ENCODE measurements around the gene UBE2J2. TPM values are rescaled to one million over a fixed set of nuclear protein-coding genes. Genes with fewer than 3 reads are reported as not detected.

Gene UBE2J2
- total and polyA plus RNA-seq, 4 donors: 36.0 to 57.4 (median 47.1) TPM

- no peak for DNase-seq
- H3K4me3 ChIP-seq: no peak overlapping the region
- H3K36me3 ChIP-seq (ENCODE audit: control insufficient read depth in 4 of 4, insufficient read depth in 4 of 4, low read length in 4 of 4): no peaks in the 10 kb centered on the region
- peaks cover 6 to 32% (median 24%) of the 10 kb centered on the region in 3 donors for H3K27me3 ChIP-seq (ENCODE audit: control insufficient read depth in 3 of 3, insufficient read depth in 3 of 3, low read length in 2 of 3)
- no peak overlapping the region for H3K27ac ChIP-seq (ENCODE audit: low read depth in 1 of 2, low read length in 1 of 2)
- no peak overlapping the region for H3K9ac ChIP-seq (ENCODE audit: insufficient read depth in 1 of 2, low read length in 2 of 2)
- TF ChIP-seq, protein P1, sequence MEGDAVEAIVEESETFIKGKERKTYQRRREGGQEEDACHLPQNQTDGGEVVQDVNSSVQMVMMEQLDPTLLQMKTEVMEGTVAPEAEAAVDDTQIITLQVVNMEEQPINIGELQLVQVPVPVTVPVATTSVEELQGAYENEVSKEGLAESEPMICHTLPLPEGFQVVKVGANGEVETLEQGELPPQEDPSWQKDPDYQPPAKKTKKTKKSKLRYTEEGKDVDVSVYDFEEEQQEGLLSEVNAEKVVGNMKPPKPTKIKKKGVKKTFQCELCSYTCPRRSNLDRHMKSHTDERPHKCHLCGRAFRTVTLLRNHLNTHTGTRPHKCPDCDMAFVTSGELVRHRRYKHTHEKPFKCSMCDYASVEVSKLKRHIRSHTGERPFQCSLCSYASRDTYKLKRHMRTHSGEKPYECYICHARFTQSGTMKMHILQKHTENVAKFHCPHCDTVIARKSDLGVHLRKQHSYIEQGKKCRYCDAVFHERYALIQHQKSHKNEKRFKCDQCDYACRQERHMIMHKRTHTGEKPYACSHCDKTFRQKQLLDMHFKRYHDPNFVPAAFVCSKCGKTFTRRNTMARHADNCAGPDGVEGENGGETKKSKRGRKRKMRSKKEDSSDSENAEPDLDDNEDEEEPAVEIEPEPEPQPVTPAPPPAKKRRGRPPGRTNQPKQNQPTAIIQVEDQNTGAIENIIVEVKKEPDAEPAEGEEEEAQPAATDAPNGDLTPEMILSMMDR (IDR thresholded peaks at IDR 0.05; ENCODE audit: control extremely low read depth, extremely low read depth): no peak
- H3K4me1 ChIP-seq (ENCODE audit: control insufficient read depth in 5 of 5, insufficient read depth in 5 of 5, low read length in 5 of 5): peaks cover 0 to 5% (median 0%) of the 10 kb centered on the region in 5 donors
- peaks cover 0 to 7% (median 0%) of the 10 kb centered on the region in 4 donors for H3K9me3 ChIP-seq (ENCODE audit: control insufficient read depth in 4 of 4, insufficient read depth in 3 of 4, low read length in 3 of 4)
- 92% methylated on average over 41 of the region's 41 CpGs for WGBS, 2 donors
- no peak for ATAC-seq (ENCODE audit: insufficient read depth, low FRiP score)
Observed at GRCh38 chr1:1242461-1243265, 31.0 kb downstream of the UBE2J2 start.

GRCh38 chr1:1241588-1242219 lies 31.9 kb downstream of the UBE2J2 start:
- H3K27me3 ChIP-seq (ENCODE audit: control insufficient read depth in 3 of 3, insufficient read depth in 3 of 3, low read length in 2 of 3): peaks cover 0 to 33% (median 14%) of the 10 kb centered on the region in 3 donors
- DNase-seq (no peak), ATAC-seq (ENCODE audit: insufficient read depth, low FRiP score) (no peak)
- H3K4me1 ChIP-seq (ENCODE audit: control insufficient read depth in 5 of 5, insufficient read depth in 5 of 5, low read length in 5 of 5): peaks cover 0 to 11% (median 0%) of the 10 kb centered on the region in 5 donors
- WGBS, 2 donors: 91 to 92% methylated on average over 26 of the region's 26 CpGs
- TF ChIP-seq, protein P1 (IDR thresholded peaks at IDR 0.05; ENCODE audit: control extremely low read depth, extremely low read depth): no peak
- peaks cover 0 to 6% (median 0%) of the 10 kb centered on the region in 4 donors for H3K9me3 ChIP-seq (ENCODE audit: control insufficient read depth in 4 of 4, insufficient read depth in 3 of 4, low read length in 3 of 4)
- no peak overlapping the region for H3K27ac ChIP-seq (ENCODE audit: low read depth in 1 of 2, low read length in 1 of 2)
- H3K4me3 ChIP-seq: no peak overlapping the region
- H3K9ac ChIP-seq (ENCODE audit: insufficient read depth in 1 of 2, low read length in 2 of 2): no peak overlapping the region
- no peaks in the 10 kb centered on the region for H3K36me3 ChIP-seq (ENCODE audit: control insufficient read depth in 4 of 4, insufficient read depth in 4 of 4, low read length in 4 of 4)

DNA sequence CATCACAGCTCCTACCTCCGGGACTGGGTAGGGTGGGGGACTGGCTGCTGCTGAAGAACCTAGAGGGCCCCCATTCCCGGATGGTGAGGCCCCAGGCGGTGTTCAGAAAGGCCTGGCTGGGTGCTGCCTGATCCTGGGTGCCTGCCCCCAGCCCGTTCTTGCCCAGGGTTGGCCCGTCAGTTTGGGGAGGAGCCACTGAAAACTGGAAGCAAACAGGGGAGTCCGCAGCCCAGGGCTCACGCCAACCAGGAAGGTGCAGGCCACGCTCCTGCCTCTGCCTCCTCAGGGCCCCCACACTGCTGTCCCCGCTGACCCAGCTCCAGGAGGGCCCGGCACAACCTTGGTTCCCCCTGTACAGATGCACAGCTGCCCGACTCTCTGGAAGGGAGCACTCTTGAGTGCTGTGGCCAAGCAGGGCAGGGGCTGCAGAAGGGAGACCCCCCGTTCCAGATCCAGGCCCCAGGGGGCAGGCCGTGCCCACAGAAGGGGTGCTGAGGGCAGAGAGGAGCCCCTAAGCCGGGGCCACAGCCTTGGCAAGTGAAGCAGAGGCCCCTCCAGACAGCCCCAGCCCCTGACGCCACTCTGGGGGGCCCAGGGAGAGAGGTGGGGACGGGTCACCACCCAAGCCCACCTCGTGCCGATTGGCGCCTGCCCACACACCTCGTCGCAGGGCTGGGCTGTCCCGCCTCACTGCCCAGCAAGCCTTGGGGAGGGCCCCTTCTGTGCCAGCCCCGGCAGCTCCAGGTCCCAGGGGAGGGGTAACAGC lies 32.6 kb downstream of the UBE2J2 start:
- Histone ChIP-seq H3K9ac (ENCODE audit: insufficient read depth in 1 of 2, low read length in 2 of 2) (no peak overlapping the region), H3K4me3 (no peak overlapping the region), H3K9me3 (ENCODE audit: control insufficient read depth in 4 of 4, insufficient read depth in 3 of 4, low read length in 3 of 4) (peaks cover 0 to 6% (median 0%) of the 10 kb centered on the region in 4 donors), H3K27me3 (ENCODE audit: control insufficient read depth in 3 of 3, insufficient read depth in 3 of 3, low read length in 2 of 3) (peaks cover 0 to 32% (median 10%) of the 10 kb centered on the region in 3 donors), H3K4me1 (ENCODE audit: control insufficient read depth in 5 of 5, insufficient read depth in 5 of 5, low read length in 5 of 5) (peaks cover 0 to 9% (median 0%) of the 10 kb centered on the region in 5 donors), H3K36me3 (ENCODE audit: control insufficient read depth in 4 of 4, insufficient read depth in 4 of 4, low read length in 4 of 4) (no peaks in the 10 kb centered on the region), H3K27ac (ENCODE audit: low read depth in 1 of 2, low read length in 1 of 2) (no peak overlapping the region)
- ATAC-seq (ENCODE audit: insufficient read depth, low FRiP score) (no peak), DNase-seq (no peak)
- TF ChIP-seq, protein P1 (IDR thresholded peaks at IDR 0.05; ENCODE audit: control extremely low read depth, extremely low read depth): no peak
- 62 to 67% methylated on average over 19 to 23 of the region's 23 CpGs for WGBS, 2 donors
